Progenitor cell of endocrine pancreas (in vitro differentiated cells): ENCODE results near the gene ARHGAP8. TPM values are rescaled to one million over a fixed set of nuclear protein-coding genes. Genes with fewer than 3 reads are reported as not detected.

Experiments
- DNase-seq: peaks from one replicate; pipeline ENCODE4 v3.0.0; 2021; ENCODE audit warnings: low spot score; ENCODE audit not compliant: unreplicated experiment
- H3K27ac Mint-ChIP-seq: 2 replicates; pipeline ENCODE4 v1.8.0; 2021; ENCODE audit warnings: mild to moderate bottlenecking, moderate library complexity, mixed read lengths
- H3K27me3 Mint-ChIP-seq: 2 replicates; pipeline ENCODE4 v1.8.0; 2021; ENCODE audit warnings: mixed read lengths
- H3K36me3 Mint-ChIP-seq: 2 replicates; pipeline ENCODE4 v1.8.0; 2022; ENCODE audit warnings: mixed read lengths; ENCODE audit not compliant: insufficient read depth
- H3K4me1 Mint-ChIP-seq: 2 replicates; pipeline ENCODE4 v1.8.0; 2021; ENCODE audit warnings: low read depth, mixed read lengths
- H3K4me3 Mint-ChIP-seq: 2 replicates; pipeline ENCODE4 v1.8.0; 2021; ENCODE audit warnings: low read depth, mild to moderate bottlenecking, moderate library complexity, mixed read lengths
- H3K9me3 Mint-ChIP-seq: 2 replicates; pipeline ENCODE4 v1.8.0; 2021; ENCODE audit warnings: low read depth, mixed read lengths
- total RNA-seq: library from RNA; stranded (reverse); gene quantifications from 2 replicates; pipeline ENCODE4 v1.2.1, GENCODE V29; 2021
- TF ChIP-seq, protein P1 (sequence below): fragments of 200-600 bp; sonication (generic); IDR thresholded peaks from one replicate; pipeline ENCODE4 v1.5.0; 2021; ENCODE audit warnings: antibody characterized with exemption, mild to moderate bottlenecking; ENCODE audit not compliant: unreplicated experiment

Gene ARHGAP8
- total RNA-seq, 1 donor from 2014 or later, result 100 TPM

DNA sequence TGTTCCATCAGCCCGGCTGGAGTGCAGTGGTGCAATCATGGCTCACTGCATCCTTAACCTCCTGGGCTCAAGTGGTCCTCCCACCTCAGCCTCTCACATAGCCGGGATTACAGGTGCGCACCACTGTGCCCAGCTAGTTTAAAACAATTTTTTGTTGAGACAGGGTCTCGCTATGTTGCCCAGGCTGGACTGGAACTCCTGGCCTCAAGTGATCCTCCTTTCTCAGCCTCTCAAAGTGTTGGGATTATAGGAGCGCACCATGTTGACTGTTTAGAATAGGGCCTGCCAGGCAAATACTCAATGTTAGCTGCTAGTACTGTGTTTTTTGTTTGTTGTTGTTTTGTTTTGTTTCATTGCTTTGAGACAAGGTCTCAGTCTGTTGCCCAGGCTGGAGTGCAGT is 66.4 kb downstream of the ARHGAP8 start:
- Mint-ChIP-seq H3K27me3 (no peaks in the 10 kb centered on the region), H3K4me1 (no peaks in the 10 kb centered on the region), H3K4me3 (no peak overlapping the region), H3K9me3 (no peaks in the 10 kb centered on the region), H3K36me3 (peaks cover 19% of the 10 kb centered on the region), H3K27ac (peak overlapping the region; percentile 13)
- TF ChIP-seq, protein P1, sequence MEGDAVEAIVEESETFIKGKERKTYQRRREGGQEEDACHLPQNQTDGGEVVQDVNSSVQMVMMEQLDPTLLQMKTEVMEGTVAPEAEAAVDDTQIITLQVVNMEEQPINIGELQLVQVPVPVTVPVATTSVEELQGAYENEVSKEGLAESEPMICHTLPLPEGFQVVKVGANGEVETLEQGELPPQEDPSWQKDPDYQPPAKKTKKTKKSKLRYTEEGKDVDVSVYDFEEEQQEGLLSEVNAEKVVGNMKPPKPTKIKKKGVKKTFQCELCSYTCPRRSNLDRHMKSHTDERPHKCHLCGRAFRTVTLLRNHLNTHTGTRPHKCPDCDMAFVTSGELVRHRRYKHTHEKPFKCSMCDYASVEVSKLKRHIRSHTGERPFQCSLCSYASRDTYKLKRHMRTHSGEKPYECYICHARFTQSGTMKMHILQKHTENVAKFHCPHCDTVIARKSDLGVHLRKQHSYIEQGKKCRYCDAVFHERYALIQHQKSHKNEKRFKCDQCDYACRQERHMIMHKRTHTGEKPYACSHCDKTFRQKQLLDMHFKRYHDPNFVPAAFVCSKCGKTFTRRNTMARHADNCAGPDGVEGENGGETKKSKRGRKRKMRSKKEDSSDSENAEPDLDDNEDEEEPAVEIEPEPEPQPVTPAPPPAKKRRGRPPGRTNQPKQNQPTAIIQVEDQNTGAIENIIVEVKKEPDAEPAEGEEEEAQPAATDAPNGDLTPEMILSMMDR, result no peak
- DNase-seq, result no peak

DNA sequence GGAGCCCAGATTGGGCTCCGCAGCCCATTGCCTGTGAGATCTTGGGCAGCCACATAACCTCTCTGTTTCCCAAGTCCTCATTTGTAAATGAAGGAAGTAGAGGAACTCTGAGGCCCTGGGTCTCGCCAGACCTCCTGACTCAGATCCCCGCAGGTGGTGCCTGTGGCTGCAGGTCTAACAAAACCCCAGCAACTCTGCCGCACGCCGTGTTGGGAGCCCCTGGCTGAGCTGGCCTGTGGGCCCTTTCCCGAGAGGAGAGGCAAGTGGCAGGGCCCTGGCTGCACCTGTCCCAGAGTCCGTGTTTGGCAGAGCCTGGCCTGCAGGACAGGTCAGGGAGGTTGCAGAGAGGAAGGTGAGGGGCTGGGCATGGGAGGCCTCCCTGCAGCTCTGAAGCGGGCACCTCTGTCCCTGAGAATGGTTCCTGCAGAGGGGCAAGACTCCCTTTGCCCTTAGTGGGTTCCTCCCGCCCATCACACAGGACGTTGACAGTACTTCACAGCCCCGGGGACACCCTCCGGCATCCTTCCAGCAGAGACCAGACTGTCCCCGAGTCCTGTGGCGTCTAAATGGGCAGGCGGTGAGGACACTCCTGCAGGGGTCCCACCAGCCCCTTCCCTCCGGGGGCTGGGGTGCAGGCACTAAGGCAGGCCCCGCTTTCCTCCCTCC is 67.7 kb downstream of the ARHGAP8 start:
- Mint-ChIP-seq H3K4me3 (no peak overlapping the region), H3K27ac (no peak overlapping the region), H3K9me3 (no peaks in the 10 kb centered on the region), H3K36me3 (peaks cover 19% of the 10 kb centered on the region), H3K4me1 (no peaks in the 10 kb centered on the region), H3K27me3 (no peaks in the 10 kb centered on the region)
- TF ChIP-seq, protein P1, result no peak
- DNase-seq, result no peak

DNA sequence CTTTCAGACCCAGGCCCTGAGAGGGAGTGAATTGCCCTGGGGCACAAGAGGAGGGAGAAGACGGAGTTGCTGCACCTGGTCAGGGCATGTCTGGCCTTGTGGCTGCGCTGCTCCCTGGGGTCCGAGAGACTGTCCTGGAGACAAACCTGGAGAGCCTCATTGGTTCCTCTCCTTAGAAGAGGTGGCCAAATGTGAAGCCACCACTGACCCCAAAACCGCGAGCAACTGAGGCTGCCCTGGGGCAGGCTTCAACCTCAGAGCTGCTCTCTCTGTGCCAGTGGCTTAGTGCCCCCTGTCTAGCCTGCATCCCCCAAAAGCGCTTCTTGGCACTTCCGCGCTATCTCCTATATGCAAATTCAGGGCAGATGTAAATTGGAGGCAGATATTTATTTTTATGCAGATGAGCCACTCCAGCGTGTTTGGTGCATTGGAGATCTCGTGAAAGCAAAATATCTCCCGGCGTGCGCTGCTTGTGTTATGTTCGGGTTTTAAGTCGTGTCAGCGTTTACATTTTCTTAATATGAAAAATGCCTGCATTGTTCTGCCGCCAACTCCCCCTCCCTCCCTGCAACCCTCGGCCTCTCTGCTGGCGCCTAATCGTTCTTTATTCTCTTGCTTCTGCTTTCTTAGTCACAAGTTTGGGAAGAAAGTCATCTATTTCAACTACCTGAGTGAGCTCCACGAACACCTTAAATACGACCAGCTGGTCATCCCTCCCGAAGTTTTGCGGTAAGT is 69.5 kb downstream of the ARHGAP8 start:
- TF ChIP-seq, protein P1, result no peak
- no peaks in the 10 kb centered on the region for H3K9me3 Mint-ChIP-seq

DNA sequence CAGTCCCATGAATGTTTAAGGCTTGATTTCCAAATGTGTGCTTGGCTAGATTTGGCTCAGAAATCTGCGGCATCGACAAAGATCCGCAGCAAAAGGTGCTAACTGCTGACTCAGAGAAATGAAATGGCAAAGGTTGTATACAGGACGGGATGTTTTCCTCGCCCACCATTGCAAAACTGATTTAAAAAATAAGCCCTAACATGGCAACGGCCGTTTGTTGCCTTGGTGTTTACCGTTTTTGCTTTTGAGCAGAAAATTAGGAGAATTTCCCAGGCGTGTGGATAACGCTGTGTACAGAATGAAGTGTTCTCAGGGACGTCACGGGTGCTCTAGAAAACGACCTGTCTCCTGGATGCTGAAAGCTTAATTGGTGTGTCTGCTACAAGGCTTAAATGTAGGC is 70.2 kb downstream of the ARHGAP8 start:
- Mint-ChIP-seq H3K27ac (no peak overlapping the region), H3K9me3 (no peaks in the 10 kb centered on the region), H3K27me3 (no peaks in the 10 kb centered on the region), H3K36me3 (peaks cover 27% of the 10 kb centered on the region), H3K4me1 (no peaks in the 10 kb centered on the region), H3K4me3 (no peak overlapping the region)
- DNase-seq, result no peak
- TF ChIP-seq, protein P1, result no peak

More for the DNA sequence above, 69.5 kb downstream of the ARHGAP8 start:
- Mint-ChIP-seq H3K27me3 (no peaks in the 10 kb centered on the region), H3K27ac (no peak overlapping the region), H3K4me3 (no peak overlapping the region), H3K36me3 (peaks cover 25% of the 10 kb centered on the region), H3K4me1 (no peaks in the 10 kb centered on the region)
- no peak for DNase-seq

DNA sequence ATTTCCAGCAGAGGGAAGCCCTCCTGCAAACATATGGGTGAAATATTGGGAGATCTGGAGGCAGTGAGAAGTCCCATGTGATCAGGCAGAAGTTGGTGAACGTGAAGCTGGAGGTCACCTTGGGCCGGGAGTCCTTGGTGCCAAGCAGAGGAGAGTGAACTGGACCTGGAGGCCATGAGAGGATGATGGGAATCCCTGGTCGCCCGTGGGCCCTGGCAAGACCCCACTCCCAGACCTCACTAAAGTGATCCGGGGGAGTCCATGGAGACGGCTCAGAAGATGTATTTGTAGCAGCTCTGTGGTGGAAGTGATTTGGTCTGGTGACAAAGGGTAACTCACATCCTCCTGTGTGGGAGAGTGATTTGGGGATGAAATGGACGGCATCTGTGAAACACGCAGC is 71.0 kb downstream of the ARHGAP8 start:
- Mint-ChIP-seq H3K9me3 (no peaks in the 10 kb centered on the region), H3K4me1 (no peaks in the 10 kb centered on the region), H3K36me3 (peaks cover 29% of the 10 kb centered on the region), H3K27ac (no peak overlapping the region), H3K27me3 (no peaks in the 10 kb centered on the region), H3K4me3 (no peak overlapping the region)
- no peak for DNase-seq
- TF ChIP-seq, protein P1, result no peak
